Measurements from ENCODE around the gene HFE.
"Not testable (repeated sequence)": the region's sequence is repeated elsewhere in the genome, so short reads cannot be mapped to it uniquely, and the experiment has no call there.

HFE gene

GRCh38 chr6:26107935-26108334 is 20.7 kb downstream of the HFE start:
- Histone ChIP-seq H3K4me1 (peaks cover 12% of the 10 kb centered on the region), H3K36me3 (replicated peaks) (no peaks in the 10 kb centered on the region), H3K9me3 (no peaks in the 10 kb centered on the region; the same call in none of the 2 replicates), H3K27me3 (ENCODE audit: low read depth) (no peaks in the 10 kb centered on the region), H3K4me3 (no peak overlapping the region)
- in situ Hi-C loops (cut with MboI; ENCODE audit: low sequenced_read_pairs) = no loop called here
- DNase-seq (ENCODE audit: low spot score in 2 of 2) = no peak

DNA sequence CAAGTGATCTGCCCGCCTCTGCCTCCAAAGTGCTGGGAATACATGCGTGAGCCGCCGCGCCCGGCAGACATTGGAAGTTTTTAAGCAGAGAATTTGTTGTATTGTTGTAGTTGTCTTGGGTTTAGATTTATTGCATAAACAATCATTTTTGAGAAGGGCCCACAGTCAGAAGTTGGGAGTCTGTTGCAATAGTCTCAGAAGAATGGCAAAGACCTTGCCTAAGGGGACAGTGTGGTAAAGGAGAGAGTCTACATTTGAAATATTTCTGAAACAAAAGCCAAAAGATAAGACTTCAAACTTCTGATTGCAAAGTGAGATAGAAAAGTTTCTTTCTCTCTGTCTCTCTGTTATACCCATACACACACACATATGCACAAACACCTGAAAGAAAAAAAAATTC is 22.5 kb downstream of the HFE start:
- no peak for DNase-seq (ENCODE audit: low spot score in 2 of 2)
- Histone ChIP-seq H3K9me3 (no peaks in the 10 kb centered on the region; the same call in none of the 2 replicates), H3K36me3 (replicated peaks) (no peaks in the 10 kb centered on the region), H3K27me3 (ENCODE audit: low read depth) (no peaks in the 10 kb centered on the region), H3K4me1 (no peaks in the 10 kb centered on the region), H3K4me3 (no peak overlapping the region)
- in situ Hi-C loops (cut with MboI; ENCODE audit: low sequenced_read_pairs) = no loop called here

GRCh38 chr6:26113570-26113969 is 26.3 kb downstream of the HFE start:
- H3K36me3 ChIP-seq (replicated peaks) = no peaks in the 10 kb centered on the region
- no peaks in the 10 kb centered on the region for H3K27me3 ChIP-seq (ENCODE audit: low read depth)
- no peaks in the 10 kb centered on the region for H3K9me3 ChIP-seq
- no peak for DNase-seq (ENCODE audit: low spot score in 2 of 2)
- H3K4me1 ChIP-seq = peaks cover 3% of the 10 kb centered on the region
- in situ Hi-C loops (cut with MboI; ENCODE audit: low sequenced_read_pairs) = no loop called here
- no peak overlapping the region for H3K4me3 ChIP-seq

DNA sequence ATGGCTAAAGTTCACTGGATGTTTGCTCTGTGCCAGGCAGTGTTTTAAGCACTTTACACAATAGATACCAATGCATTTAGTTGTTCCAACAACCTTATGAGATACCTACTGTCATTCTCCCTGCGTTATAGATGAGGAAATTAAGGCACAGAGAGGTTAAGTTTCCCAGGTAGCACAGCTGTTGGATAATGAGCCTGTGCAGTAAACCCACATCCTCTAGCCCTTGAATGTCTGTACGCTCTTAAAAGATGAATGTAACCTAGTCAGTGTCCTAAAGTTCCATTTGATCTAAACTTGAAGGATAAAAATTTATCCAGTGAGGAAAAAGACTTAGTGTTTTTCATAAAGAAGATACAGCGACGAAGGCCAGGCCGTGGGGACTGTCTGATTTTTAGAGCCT is 28.0 kb downstream of the HFE start:
- H3K27me3 ChIP-seq (ENCODE audit: low read depth) = no peaks in the 10 kb centered on the region
- no peaks in the 10 kb centered on the region for H3K9me3 ChIP-seq
- in situ Hi-C loops (cut with MboI; ENCODE audit: low sequenced_read_pairs) = no loop called here
- no peak overlapping the region for H3K4me3 ChIP-seq
- peaks cover 10% of the 10 kb centered on the region for H3K4me1 ChIP-seq
- no peak for DNase-seq (ENCODE audit: low spot score in 2 of 2)
- no peaks in the 10 kb centered on the region for H3K36me3 ChIP-seq (replicated peaks)

GRCh38 chr6:26116267-26116666 is 29.0 kb downstream of the HFE start:
- in situ Hi-C loops (cut with MboI; ENCODE audit: low sequenced_read_pairs) = no loop called here

DNA sequence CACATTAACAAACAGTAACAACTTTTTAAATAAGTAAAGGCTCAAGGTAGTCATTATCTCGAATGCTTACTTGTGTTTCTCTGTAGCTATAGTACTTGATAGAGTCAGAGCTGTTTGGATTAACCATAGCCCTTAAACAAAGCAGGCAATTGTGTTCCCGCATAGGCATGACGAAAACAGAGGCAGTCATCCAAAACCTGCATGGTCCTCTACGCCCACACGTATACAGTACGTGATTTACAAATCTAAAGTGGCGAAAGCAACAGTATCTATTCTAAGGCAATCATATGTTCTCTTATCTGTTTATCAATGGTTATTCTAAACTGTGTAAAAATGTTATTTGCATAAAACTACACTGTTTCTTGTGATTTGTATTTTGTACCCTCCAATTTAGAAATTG is 31.8 kb downstream of the HFE start:
- DNase-seq (ENCODE audit: low spot score in 2 of 2) = peak; percentile 72 to 87
- in situ Hi-C loops (cut with MboI; ENCODE audit: low sequenced_read_pairs) = no loop called here
- no peak overlapping the region for H3K4me3 ChIP-seq
- peaks cover 27% of the 10 kb centered on the region for H3K4me1 ChIP-seq
- H3K36me3 ChIP-seq (replicated peaks) = no peaks in the 10 kb centered on the region
- no peaks in the 10 kb centered on the region for H3K27me3 ChIP-seq (ENCODE audit: low read depth)
- no peaks in the 10 kb centered on the region for H3K9me3 ChIP-seq

More at GRCh38 chr6:26116267-26116666, 29.0 kb downstream of the HFE start:
- Histone ChIP-seq H3K4me3 (no peak overlapping the region), H3K4me1 (peaks cover 17% of the 10 kb centered on the region), H3K27me3 (ENCODE audit: low read depth) (no peaks in the 10 kb centered on the region), H3K9me3 (no peaks in the 10 kb centered on the region), H3K36me3 (replicated peaks) (no peaks in the 10 kb centered on the region)
- DNase-seq (ENCODE audit: low spot score in 2 of 2) = no peak

DNA sequence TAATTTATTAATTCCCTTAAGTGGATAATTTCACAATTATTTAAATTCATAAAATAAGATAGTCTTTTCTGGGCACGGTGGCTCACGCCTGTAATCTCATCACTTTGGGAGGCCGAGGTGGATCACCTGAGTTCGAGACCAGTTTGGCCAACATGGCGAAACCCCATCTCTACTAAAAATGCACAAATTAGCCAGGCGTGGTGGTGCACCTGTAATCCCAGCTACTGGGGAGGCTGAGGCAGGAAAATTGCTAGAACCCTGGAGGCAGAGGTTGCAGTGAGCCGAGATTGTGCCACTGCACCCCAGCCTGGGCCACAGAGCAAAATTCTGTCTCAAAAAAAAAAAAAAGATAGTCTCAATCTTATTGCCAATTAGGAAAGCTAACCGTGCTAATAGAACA is 32.9 kb downstream of the HFE start:
- H3K4me3 ChIP-seq; H3K36me3 ChIP-seq (replicated peaks); H3K27me3 ChIP-seq (ENCODE audit: low read depth); H3K9me3 ChIP-seq; DNase-seq (ENCODE audit: low spot score in 2 of 2): not testable (repeated sequence)
- peaks cover 27% of the 10 kb centered on the region for H3K4me1 ChIP-seq
- in situ Hi-C loops (cut with MboI; ENCODE audit: low sequenced_read_pairs) = loop anchor here (5.0 kb wide), 1 partner anchor 77 kb away; a partner anchor contains a TSS

DNA sequence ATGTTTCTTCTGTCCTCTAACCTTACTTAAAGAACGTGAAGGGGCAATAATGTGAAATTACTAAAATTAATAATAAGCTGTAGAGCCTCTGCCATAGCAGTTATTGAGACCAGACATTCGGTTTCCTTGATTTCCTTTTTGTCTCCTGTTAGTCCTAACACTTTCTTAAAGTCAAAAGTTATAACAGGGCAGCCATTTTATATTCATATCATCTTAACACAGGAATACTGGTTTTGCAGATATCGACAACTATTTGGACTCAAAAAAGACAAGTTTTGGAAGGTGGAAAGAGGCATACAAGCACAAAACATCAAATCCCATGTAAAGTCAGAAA is 33.5 kb downstream of the HFE start:
- no peak for DNase-seq (ENCODE audit: low spot score in 2 of 2)
- peaks cover 27% of the 10 kb centered on the region for H3K4me1 ChIP-seq
- in situ Hi-C loops (cut with MboI; ENCODE audit: low sequenced_read_pairs) = loop anchor here (5.0 kb wide), 1 partner anchor 77 kb away; a partner anchor contains a TSS
- no peaks in the 10 kb centered on the region for H3K9me3 ChIP-seq
- H3K27me3 ChIP-seq (ENCODE audit: low read depth) = no peaks in the 10 kb centered on the region
- H3K4me3 ChIP-seq = no peak overlapping the region
- peaks cover 12% of the 10 kb centered on the region for H3K36me3 ChIP-seq (replicated peaks)

GRCh38 chr6:26121141-26122004 is 34.1 kb downstream of the HFE start:
- H3K4me3 ChIP-seq = no peak overlapping the region
- H3K9me3 ChIP-seq = no peaks in the 10 kb centered on the region
- in situ Hi-C loops (cut with MboI; ENCODE audit: low sequenced_read_pairs) = loop anchor here (5.0 kb wide), 1 partner anchor 76 kb away; a partner anchor contains a TSS
- peaks cover 27% of the 10 kb centered on the region for H3K4me1 ChIP-seq
- H3K36me3 ChIP-seq (replicated peaks) = peaks cover 14% of the 10 kb centered on the region
- no peak for DNase-seq (ENCODE audit: low spot score in 2 of 2)
- no peaks in the 10 kb centered on the region for H3K27me3 ChIP-seq (ENCODE audit: low read depth)

DNA sequence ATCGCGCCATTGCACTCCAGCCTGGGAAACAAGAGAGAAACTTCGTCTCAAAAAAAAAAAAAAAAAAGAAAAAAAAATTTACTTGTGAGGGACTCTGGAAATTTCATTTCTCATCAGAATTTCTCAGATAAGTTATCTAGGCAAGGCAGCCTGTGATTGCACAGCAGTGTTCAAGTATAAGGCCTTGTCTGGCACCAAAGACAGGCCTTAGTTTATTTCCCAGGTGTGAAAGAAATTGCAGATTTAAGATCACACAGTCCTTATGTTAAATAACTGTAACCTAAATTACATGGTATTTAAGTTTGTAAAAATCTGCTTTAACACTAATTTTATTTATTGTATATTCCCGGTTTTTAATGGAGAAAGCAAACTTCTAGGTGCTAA is 34.8 kb downstream of the HFE start:
- Histone ChIP-seq H3K4me1 (peaks cover 31% of the 10 kb centered on the region), H3K27me3 (ENCODE audit: low read depth) (no peaks in the 10 kb centered on the region), H3K36me3 (replicated peaks) (peaks cover 18% of the 10 kb centered on the region), H3K4me3 (peak overlapping the region; percentile 82; the same call in 1 of the 2 replicates), H3K9me3 (no peaks in the 10 kb centered on the region)
- in situ Hi-C loops (cut with MboI; ENCODE audit: low sequenced_read_pairs) = loop anchor here (5.0 kb wide), 1 partner anchor 75 kb away; a partner anchor contains a TSS
- no peak for DNase-seq (ENCODE audit: low spot score in 2 of 2)

GRCh38 chr6:26122402-26122792 is 35.2 kb downstream of the HFE start:
- no peaks in the 10 kb centered on the region for H3K9me3 ChIP-seq

DNA sequence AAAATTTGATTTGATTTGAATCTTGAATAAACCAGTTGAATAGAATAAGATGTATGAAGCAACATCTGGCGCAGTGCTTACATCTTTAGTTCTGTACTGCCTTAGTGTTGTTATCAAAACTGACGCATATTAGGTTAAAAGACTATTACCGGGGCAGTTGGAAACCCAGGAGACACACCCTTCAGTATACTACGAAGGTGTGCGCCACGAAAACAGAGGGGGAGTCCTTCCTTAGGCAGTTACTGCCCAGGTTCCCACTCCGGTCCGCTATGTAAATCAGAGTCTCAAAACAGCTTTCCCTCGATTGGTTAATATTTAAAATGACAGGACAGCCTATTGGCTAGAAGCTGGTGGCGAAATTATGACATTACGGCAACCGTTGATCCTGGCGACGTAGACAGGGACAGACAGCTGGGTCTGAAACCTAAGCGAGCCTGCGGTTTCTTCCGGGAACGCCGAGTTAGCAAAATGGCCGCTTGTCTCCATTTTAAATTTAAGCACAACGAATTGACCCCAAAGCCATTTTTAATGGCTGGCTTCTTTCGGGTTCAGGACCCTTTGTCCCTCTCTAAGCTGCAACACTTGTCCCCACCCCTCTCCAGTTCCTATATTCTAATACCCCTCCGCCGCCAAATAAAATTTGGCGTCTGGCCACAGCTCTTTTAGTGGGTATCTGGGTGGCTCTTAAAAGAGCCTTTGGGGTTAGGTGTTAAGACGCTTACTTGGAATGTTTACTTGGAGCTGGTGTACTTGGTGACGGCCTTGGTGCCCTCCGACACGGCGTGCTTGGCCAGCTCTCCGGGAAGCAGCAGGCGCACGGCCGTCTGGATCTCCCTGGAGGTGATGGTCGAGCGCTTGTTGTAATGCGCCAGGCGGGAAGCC is 35.8 kb downstream of the HFE start:
- H3K4me1 ChIP-seq = peaks cover 36% of the 10 kb centered on the region

More at GRCh38 chr6:26122402-26122792, 35.2 kb downstream of the HFE start:
- Histone ChIP-seq H3K27me3 (ENCODE audit: low read depth) (no peaks in the 10 kb centered on the region), H3K36me3 (replicated peaks) (peaks cover 22% of the 10 kb centered on the region), H3K4me3 (peak overlapping the region; percentile 82), H3K4me1 (peaks cover 35% of the 10 kb centered on the region)
- peak; percentile 50 to 65 for DNase-seq (ENCODE audit: low spot score in 2 of 2)
- in situ Hi-C loops (cut with MboI; ENCODE audit: low sequenced_read_pairs) = loop anchor here (5.0 kb wide), 1 partner anchor 75 kb away; a partner anchor contains a TSS

GRCh38 chr6:26123675-26123946 is 36.4 kb downstream of the HFE start:
- no peaks in the 10 kb centered on the region for H3K9me3 ChIP-seq
- DNase-seq (ENCODE audit: low spot score in 2 of 2) = peak in 1 of 2 experiments; percentile 87
- H3K36me3 ChIP-seq (replicated peaks) = peaks cover 24% of the 10 kb centered on the region
- peaks cover 32% of the 10 kb centered on the region for H3K4me1 ChIP-seq
- H3K4me3 ChIP-seq = peak overlapping the region; percentile 82
- in situ Hi-C loops (cut with MboI; ENCODE audit: low sequenced_read_pairs) = loop anchor here (5.0 kb wide), 1 partner anchor 74 kb away; a partner anchor contains a TSS
- no peaks in the 10 kb centered on the region for H3K27me3 ChIP-seq (ENCODE audit: low read depth)

More for the DNA sequence above, 35.8 kb downstream of the HFE start:
- H3K27me3 ChIP-seq (ENCODE audit: low read depth) = no peaks in the 10 kb centered on the region
- peak; percentile 94 for DNase-seq (ENCODE audit: low spot score in 2 of 2)
- in situ Hi-C loops (cut with MboI; ENCODE audit: low sequenced_read_pairs) = loop anchor here (5.0 kb wide), 1 partner anchor 74 kb away; a partner anchor contains a TSS
- peaks cover 24% of the 10 kb centered on the region for H3K36me3 ChIP-seq (replicated peaks)
- peak overlapping the region; percentile 82 for H3K4me3 ChIP-seq
- no peaks in the 10 kb centered on the region for H3K9me3 ChIP-seq
